NCI-H345 (cell line): ENCODE data around the gene KAT2B.
"Not testable (repeated sequence)": the region's sequence is repeated elsewhere in the genome, so short reads cannot be mapped to it uniquely, and the experiment has no call there.

Source experiments
- DNase-seq: peaks from one replicate; lab custom pipeline; 2025; lab: John Stamatoyannopoulos, UW

The KAT2B gene

GRCh38 chr3:20041197-20041780, 1.0 kb downstream of the KAT2B start:
- peak; percentile 61 for DNase-seq

- no peak for DNase-seq
Observed at GRCh38 chr3:20042331-20042730, 2.1 kb downstream of the KAT2B start.

- DNase-seq = no peak
Observed at GRCh38 chr3:20043396-20043795, 3.1 kb downstream of the KAT2B start.

GRCh38 chr3:20043825-20044224, 3.6 kb downstream of the KAT2B start:
- DNase-seq = no peak

GRCh38 chr3:20045141-20045540, 4.9 kb downstream of the KAT2B start:
- not testable (repeated sequence) for DNase-seq

GRCh38 chr3:20046556-20046955, 6.3 kb downstream of the KAT2B start:
- DNase-seq = no peak

GRCh38 chr3:20047341-20047779, 7.1 kb downstream of the KAT2B start:
- DNase-seq = no peak

- DNase-seq = no peak
Observed at GRCh38 chr3:20047976-20048883, 8.0 kb downstream of the KAT2B start.

GRCh38 chr3:20051123-20051806, 11.0 kb downstream of the KAT2B start:
- no peak for DNase-seq

- DNase-seq = no peak
Observed at GRCh38 chr3:20052851-20053250, 12.6 kb downstream of the KAT2B start.

- peak; percentile 58 for DNase-seq
Observed at GRCh38 chr3:20054549-20054987, 14.3 kb downstream of the KAT2B start.

- DNase-seq = no peak
Observed at GRCh38 chr3:20055020-20055775, 15.0 kb downstream of the KAT2B start.

GRCh38 chr3:20055842-20056241, 15.6 kb downstream of the KAT2B start:
- DNase-seq = no peak

GRCh38 chr3:20056725-20057611, 16.7 kb downstream of the KAT2B start:
- no peak for DNase-seq

GRCh38 chr3:20057612-20058180, 17.4 kb downstream of the KAT2B start:
- no peak for DNase-seq

GRCh38 chr3:20059929-20060328, 19.7 kb downstream of the KAT2B start:
- no peak for DNase-seq

- no peak for DNase-seq
Observed at GRCh38 chr3:20060974-20061685, 20.9 kb downstream of the KAT2B start.

GRCh38 chr3:20062996-20063395, 22.8 kb downstream of the KAT2B start:
- DNase-seq = no peak

GRCh38 chr3:20064387-20064786, 24.1 kb downstream of the KAT2B start:
- DNase-seq = no peak
